Type B pancreatic cell (in vitro differentiated cells): ENCODE measurements around the gene INSIG2. TPM values are rescaled to one million over a fixed set of nuclear protein-coding genes. Genes with fewer than 3 reads are reported as not detected.

ENCODE experiments used
- DNase-seq: peaks from one replicate; pipeline ENCODE4 v3.0.0; 2021; ENCODE audit warnings: mixed read lengths; ENCODE audit not compliant: unreplicated experiment; ENCODE audit errors: extremely low spot score
- H3K27ac Mint-ChIP-seq: 2 replicates; pipeline ENCODE4 v1.8.0; 2021; ENCODE audit warnings: mild to moderate bottlenecking, mixed read lengths
- H3K27me3 Mint-ChIP-seq: 2 replicates; pipeline ENCODE4 v1.8.0; 2021; ENCODE audit warnings: mixed read lengths
- H3K36me3 Mint-ChIP-seq: 2 replicates; pipeline ENCODE4 v1.8.0; 2021; ENCODE audit warnings: mixed read lengths
- H3K4me1 Mint-ChIP-seq: one replicate; pipeline ENCODE4 v1.8.0; 2021; ENCODE audit warnings: mixed read lengths; ENCODE audit not compliant: unreplicated experiment
- H3K4me3 Mint-ChIP-seq: 2 replicates; pipeline ENCODE4 v1.8.0; 2021; ENCODE audit warnings: mild to moderate bottlenecking, mixed read lengths
- H3K9me3 Mint-ChIP-seq: 2 replicates; pipeline ENCODE4 v1.8.0; 2021; ENCODE audit warnings: mixed read lengths
- total RNA-seq: library from RNA; stranded (reverse); gene quantifications from 2 replicates; pipeline ENCODE4 v1.2.1, GENCODE V29; 2021; ENCODE audit warnings: low replicate concordance
- TF ChIP-seq, protein P1 (sequence below): fragments of 200-600 bp; sonication (generic); conservative IDR thresholded peaks from 2 replicates; pipeline ENCODE4 v1.5.0; 2021; ENCODE audit warnings: antibody characterized with exemption, mild to moderate bottlenecking

INSIG2 gene
- total RNA-seq, 1 donor from 2014 or later = 18.7 TPM

DNA sequence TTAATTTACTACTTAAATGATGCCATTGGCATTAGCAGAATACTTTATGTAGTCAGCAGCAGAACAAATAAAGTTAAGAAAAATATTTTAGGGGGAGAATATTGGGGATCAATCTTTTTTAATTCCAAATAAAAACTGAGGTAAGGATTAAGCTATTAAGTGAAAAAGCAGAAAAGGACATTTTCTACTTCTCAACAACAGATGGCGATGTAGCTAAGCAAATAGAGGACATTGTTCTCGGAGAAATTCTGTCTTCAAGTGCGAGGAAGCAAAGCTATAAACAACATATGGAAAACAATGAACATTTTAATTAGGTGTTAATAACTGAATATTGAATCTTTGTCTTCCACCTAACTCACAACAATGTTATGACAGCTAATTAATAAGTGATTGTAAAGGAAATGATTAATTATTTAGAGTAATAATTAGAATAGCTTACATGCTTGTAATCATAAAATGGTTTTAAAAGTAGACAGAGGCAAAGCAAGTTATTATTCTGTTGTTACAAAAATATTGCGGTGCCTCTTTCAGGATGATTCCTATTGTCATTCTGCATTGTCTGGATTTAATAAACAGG is 41.5 kb upstream of the INSIG2 start:
- H3K4me3 Mint-ChIP-seq = no peak overlapping the region
- H3K27ac Mint-ChIP-seq = no peak overlapping the region
- H3K4me1 Mint-ChIP-seq = peaks cover 9% of the 10 kb centered on the region
- no peak for DNase-seq
- TF ChIP-seq, protein P1, sequence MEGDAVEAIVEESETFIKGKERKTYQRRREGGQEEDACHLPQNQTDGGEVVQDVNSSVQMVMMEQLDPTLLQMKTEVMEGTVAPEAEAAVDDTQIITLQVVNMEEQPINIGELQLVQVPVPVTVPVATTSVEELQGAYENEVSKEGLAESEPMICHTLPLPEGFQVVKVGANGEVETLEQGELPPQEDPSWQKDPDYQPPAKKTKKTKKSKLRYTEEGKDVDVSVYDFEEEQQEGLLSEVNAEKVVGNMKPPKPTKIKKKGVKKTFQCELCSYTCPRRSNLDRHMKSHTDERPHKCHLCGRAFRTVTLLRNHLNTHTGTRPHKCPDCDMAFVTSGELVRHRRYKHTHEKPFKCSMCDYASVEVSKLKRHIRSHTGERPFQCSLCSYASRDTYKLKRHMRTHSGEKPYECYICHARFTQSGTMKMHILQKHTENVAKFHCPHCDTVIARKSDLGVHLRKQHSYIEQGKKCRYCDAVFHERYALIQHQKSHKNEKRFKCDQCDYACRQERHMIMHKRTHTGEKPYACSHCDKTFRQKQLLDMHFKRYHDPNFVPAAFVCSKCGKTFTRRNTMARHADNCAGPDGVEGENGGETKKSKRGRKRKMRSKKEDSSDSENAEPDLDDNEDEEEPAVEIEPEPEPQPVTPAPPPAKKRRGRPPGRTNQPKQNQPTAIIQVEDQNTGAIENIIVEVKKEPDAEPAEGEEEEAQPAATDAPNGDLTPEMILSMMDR = peak; percentile 79
- peaks cover 77% of the 10 kb centered on the region for H3K27me3 Mint-ChIP-seq
- H3K9me3 Mint-ChIP-seq = no peaks in the 10 kb centered on the region
- no peaks in the 10 kb centered on the region for H3K36me3 Mint-ChIP-seq

GRCh38 chr2:118047380-118047826 is 40.9 kb upstream of the INSIG2 start:
- Mint-ChIP-seq H3K27me3 (peaks cover 77% of the 10 kb centered on the region), H3K4me1 (peaks cover 9% of the 10 kb centered on the region), H3K4me3 (no peak overlapping the region), H3K27ac (no peak overlapping the region), H3K9me3 (no peaks in the 10 kb centered on the region), H3K36me3 (no peaks in the 10 kb centered on the region)
- DNase-seq = no peak
- TF ChIP-seq, protein P1 = no peak

DNA sequence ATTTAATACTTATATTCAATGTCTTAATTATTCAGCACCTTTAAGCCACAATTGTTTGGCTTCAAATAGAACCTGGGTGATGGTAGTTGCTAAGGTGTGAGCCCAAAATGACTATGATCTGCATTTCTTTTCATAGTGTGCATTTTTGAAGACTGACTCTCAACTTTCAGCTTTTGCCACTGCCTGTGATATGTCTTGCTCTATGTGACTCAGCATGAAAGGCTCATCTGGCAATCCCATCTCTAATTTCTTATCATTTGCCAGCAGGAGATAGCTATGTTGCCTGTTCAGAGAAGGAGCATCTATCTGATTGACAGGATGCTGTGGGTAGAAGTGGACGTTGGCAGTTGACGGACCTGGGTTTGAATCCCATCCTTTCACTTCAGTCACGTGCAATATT is 39.9 kb upstream of the INSIG2 start:
- H3K9me3 Mint-ChIP-seq = no peaks in the 10 kb centered on the region
- H3K36me3 Mint-ChIP-seq = no peaks in the 10 kb centered on the region
- no peak for DNase-seq
- H3K4me3 Mint-ChIP-seq = no peak overlapping the region
- H3K27me3 Mint-ChIP-seq = peaks cover 76% of the 10 kb centered on the region
- H3K27ac Mint-ChIP-seq = no peak overlapping the region
- TF ChIP-seq, protein P1 = no peak
- H3K4me1 Mint-ChIP-seq = peaks cover 9% of the 10 kb centered on the region

- DNase-seq = no peak
These were observed 39.0 kb upstream of the INSIG2 start for GRCh38 chr2:118049140-118049815.

DNA sequence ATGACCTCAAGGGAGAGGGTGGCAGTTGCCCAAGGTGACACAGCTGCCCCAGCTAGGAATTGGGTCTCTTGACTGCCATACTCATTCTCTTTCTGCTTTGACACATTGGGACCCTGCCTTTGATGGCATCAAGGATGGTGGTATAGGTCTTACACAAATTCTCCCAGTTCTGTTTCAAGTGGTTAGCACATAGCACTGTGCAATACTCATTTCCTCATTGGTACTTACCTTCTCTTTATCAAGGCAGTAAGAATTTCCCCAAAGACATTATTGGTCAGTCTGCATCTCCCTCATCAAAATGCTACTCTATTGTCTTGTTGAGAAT is 38.5 kb upstream of the INSIG2 start:
- H3K4me3 Mint-ChIP-seq = no peak overlapping the region
- no peak for DNase-seq
- TF ChIP-seq, protein P1 = no peak
- H3K27ac Mint-ChIP-seq = no peak overlapping the region
- peaks cover 9% of the 10 kb centered on the region for H3K4me1 Mint-ChIP-seq
- H3K36me3 Mint-ChIP-seq = no peaks in the 10 kb centered on the region
- H3K9me3 Mint-ChIP-seq = no peaks in the 10 kb centered on the region
- H3K27me3 Mint-ChIP-seq = peaks cover 64% of the 10 kb centered on the region

More at GRCh38 chr2:118049140-118049815, 39.0 kb upstream of the INSIG2 start:
- Mint-ChIP-seq H3K4me3 (no peak overlapping the region), H3K36me3 (no peaks in the 10 kb centered on the region), H3K27ac (no peak overlapping the region), H3K27me3 (peaks cover 69% of the 10 kb centered on the region), H3K4me1 (peaks cover 9% of the 10 kb centered on the region), H3K9me3 (no peaks in the 10 kb centered on the region)
- TF ChIP-seq, protein P1 = no peak
